Trophoblast cell (in vitro differentiated cells and primary cell): ENCODE results near the gene LGALS16.

Experiments
- DNase-seq, 2 donors: peaks; one replicate each; pipeline ENCODE4 v3.0.0-alpha.2; 2016
- H2AFZ ChIP-seq: 2 replicates; pipeline ENCODE4 v1.6.1; 2013; ENCODE audit warnings: low read length, moderate library complexity, mild to moderate bottlenecking; ENCODE audit not compliant: insufficient read depth, poor library complexity
- H2AK5ac ChIP-seq: 2 replicates; pipeline ENCODE4 v1.6.1; 2013; ENCODE audit warnings: mild to moderate bottlenecking, low read length
- H2BK120ac ChIP-seq: 2 replicates; pipeline ENCODE4 v1.6.1; 2013; ENCODE audit warnings: low read length, mild to moderate bottlenecking, moderate library complexity; ENCODE audit not compliant: insufficient read depth, poor library complexity
- H2BK12ac ChIP-seq: 2 replicates; pipeline ENCODE4 v1.6.1; 2013; ENCODE audit warnings: mild to moderate bottlenecking, low read length, moderate library complexity
- H2BK5ac ChIP-seq: 2 replicates; pipeline ENCODE4 v1.6.1; 2013; ENCODE audit warnings: low read length, low read depth, moderate library complexity, mild to moderate bottlenecking; ENCODE audit not compliant: poor library complexity
- H3K14ac ChIP-seq: 2 replicates; pipeline ENCODE4 v1.6.1; 2013; ENCODE audit warnings: mild to moderate bottlenecking, low read length
- H3K18ac ChIP-seq: 2 replicates; pipeline ENCODE4 v1.6.1; 2013; ENCODE audit warnings: mild to moderate bottlenecking, low read length
- H3K23ac ChIP-seq: 2 replicates; pipeline ENCODE4 v1.6.1; 2013; ENCODE audit warnings: low read length
- H3K27ac ChIP-seq: 2 replicates; pipeline ENCODE4 v1.5.1; 2013; ENCODE audit warnings: low read depth, mild to moderate bottlenecking, inconsistent platforms, low read length, moderate library complexity
- H3K27me3 ChIP-seq: 2 replicates; pipeline ENCODE4 v1.6.1; 2013; ENCODE audit warnings: inconsistent platforms, mild to moderate bottlenecking, low read length, moderate library complexity; ENCODE audit not compliant: insufficient read depth
- H3K36me3 ChIP-seq, 2 experiments: 1 replicate in 1 of 2; 2 replicates in 1 of 2; pipeline ENCODE4 v1.6.1; 2013; ENCODE audit warnings: low read length in 2 of 2, mild to moderate bottlenecking in 2 of 2, moderate library complexity in 1 of 2; ENCODE audit not compliant: insufficient read depth in 2 of 2, control insufficient read depth in 1 of 2
- H3K4ac ChIP-seq: 2 replicates; pipeline ENCODE4 v1.6.1; 2013; ENCODE audit warnings: low read depth, mild to moderate bottlenecking, low read length, moderate library complexity
- H3K4me1 ChIP-seq, 2 experiments: 1 replicate in 1 of 2; 2 replicates in 1 of 2; pipeline ENCODE4 v1.6.1; 2013; ENCODE audit warnings: low read length in 2 of 2, mild to moderate bottlenecking in 2 of 2, moderate library complexity in 1 of 2; ENCODE audit not compliant: insufficient read depth in 2 of 2, control insufficient read depth in 1 of 2
- H3K4me2 ChIP-seq: 2 replicates; pipeline ENCODE4 v1.6.1; 2013; ENCODE audit warnings: inconsistent platforms, mild to moderate bottlenecking, low read length, moderate library complexity
- H3K4me3 ChIP-seq: 2 replicates; pipeline ENCODE4 v1.5.1; 2013; ENCODE audit warnings: mild to moderate bottlenecking, low read depth, low read length, inconsistent platforms
- H3K79me1 ChIP-seq: one replicate; pipeline ENCODE4 v1.6.1; 2013; ENCODE audit warnings: low read length
- H3K79me2 ChIP-seq: 2 replicates; pipeline ENCODE4 v1.6.1; 2013; ENCODE audit warnings: low read length, mild to moderate bottlenecking; ENCODE audit not compliant: control insufficient read depth, insufficient read depth, poor library complexity
- H3K9ac ChIP-seq: 2 replicates; pipeline ENCODE4 v1.6.1; 2013; ENCODE audit warnings: mild to moderate bottlenecking, low read length
- H3K9me3 ChIP-seq: 2 replicates; pipeline ENCODE4 v1.6.1; 2013; ENCODE audit warnings: low read depth, mild to moderate bottlenecking, control low read depth, inconsistent platforms, low read length; ENCODE audit not compliant: insufficient read depth
- H4K12ac ChIP-seq: 2 replicates; pipeline ENCODE4 v1.6.1; 2013; ENCODE audit warnings: low read depth, mild to moderate bottlenecking, low read length, moderate library complexity
- H4K8ac ChIP-seq: 2 replicates; pipeline ENCODE4 v1.6.1; 2013; ENCODE audit warnings: low read depth, mild to moderate bottlenecking, low read length, moderate library complexity
- H4K91ac ChIP-seq: one replicate; pipeline ENCODE4 v1.6.1; 2013; ENCODE audit warnings: low read depth, mild to moderate bottlenecking, low read length, moderate library complexity
- WGBS: extraction: QIAGEN DNeasy Blood & Tissue Kit; methylation state at CpG from one replicate; pipeline ENCODE4 v1.1.7; 2013; ENCODE audit warnings: missing lambda C conversion rate; ENCODE audit not compliant: insufficient read length, insufficient coverage; ENCODE audit errors: extremely low coverage; 5-methylcytosine and 5-hydroxymethylcytosine counted together

Gene LGALS16

DNA sequence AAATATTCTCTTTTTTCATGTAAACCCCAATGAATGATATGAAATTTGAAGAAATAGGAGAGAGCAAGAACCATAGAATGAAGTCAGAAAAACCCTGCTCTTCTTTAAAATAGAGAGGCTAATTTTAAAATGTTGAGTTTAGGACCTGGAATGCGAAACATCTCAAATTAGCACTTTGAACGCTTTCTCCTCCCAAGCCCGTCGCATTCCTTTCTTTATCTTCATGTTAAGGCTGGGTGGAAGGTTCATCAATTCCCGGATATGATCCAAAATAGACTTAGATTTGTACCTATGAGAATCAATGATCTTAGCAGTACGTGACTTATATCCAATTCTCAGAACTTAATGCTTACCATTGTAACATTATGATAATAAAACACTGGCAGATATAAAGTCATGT is 24.1 kb upstream of the LGALS16 start:
- peak; percentile 37 to 52 for DNase-seq
- no peak overlapping the region for H3K18ac ChIP-seq
- no peak overlapping the region for H3K4me2 ChIP-seq
- H4K8ac ChIP-seq: no peak overlapping the region
- H3K23ac ChIP-seq: no peak overlapping the region
- H3K79me2 ChIP-seq: no peaks in the 10 kb centered on the region
- H3K9me3 ChIP-seq: no peaks in the 10 kb centered on the region
- no peak overlapping the region for H4K91ac ChIP-seq
- no peak overlapping the region for H3K4ac ChIP-seq
- H3K9ac ChIP-seq: no peak overlapping the region
- no peaks in the 10 kb centered on the region for H3K36me3 ChIP-seq
- peaks cover 0 to 2% of the 10 kb centered on the region in 2 experiments for H3K4me1 ChIP-seq
- no peak overlapping the region for H2BK120ac ChIP-seq
- H2BK12ac ChIP-seq: no peak overlapping the region
- no peak overlapping the region for H3K4me3 ChIP-seq
- WGBS: no CpG with 5 or more reads among the region's 6 CpGs
- H2AFZ ChIP-seq: no peak overlapping the region
- H2BK5ac ChIP-seq: no peak overlapping the region
- H2AK5ac ChIP-seq: no peak overlapping the region
- no peak overlapping the region for H4K12ac ChIP-seq
- H3K79me1 ChIP-seq: no peaks in the 10 kb centered on the region
- no peak overlapping the region for H3K27ac ChIP-seq
- no peaks in the 10 kb centered on the region for H3K27me3 ChIP-seq
- no peak overlapping the region for H3K14ac ChIP-seq

DNA sequence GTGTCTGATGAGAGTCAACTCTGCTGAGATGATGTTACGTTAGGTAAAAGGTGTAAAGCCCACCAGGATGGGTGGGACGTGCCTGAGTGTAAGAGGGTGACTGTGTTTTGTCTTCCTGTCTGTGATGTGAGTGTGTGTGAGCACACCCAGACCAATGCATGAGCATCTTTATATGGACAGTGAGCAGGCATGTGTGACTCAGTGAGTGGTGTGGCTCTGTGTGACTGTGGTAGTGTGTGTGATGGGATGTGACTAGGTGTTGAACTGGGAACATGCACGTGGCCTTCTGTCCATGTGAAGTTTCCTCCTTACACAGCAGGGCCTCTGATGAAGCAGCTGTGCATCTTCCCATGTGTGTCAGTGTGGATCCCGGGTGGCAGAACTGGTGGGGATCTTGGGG is 17.8 kb upstream of the LGALS16 start:
- no peaks in the 10 kb centered on the region for H3K79me2 ChIP-seq
- no peak overlapping the region for H3K4me3 ChIP-seq
- H3K27ac ChIP-seq: no peak overlapping the region
- H2BK120ac ChIP-seq: peak overlapping the region; percentile 5
- no peak overlapping the region for H2BK5ac ChIP-seq
- no peak overlapping the region for H2AK5ac ChIP-seq
- no peaks in the 10 kb centered on the region for H3K27me3 ChIP-seq
- no peak for DNase-seq
- H4K91ac ChIP-seq: peak overlapping the region; percentile 59
- H3K4me2 ChIP-seq: no peak overlapping the region
- no peak overlapping the region for H3K14ac ChIP-seq
- no peak overlapping the region for H4K12ac ChIP-seq
- H3K4me1 ChIP-seq: no peaks in the 10 kb centered on the region
- no peak overlapping the region for H3K23ac ChIP-seq
- no peak overlapping the region for H4K8ac ChIP-seq
- no peak overlapping the region for H2AFZ ChIP-seq
- no peak overlapping the region for H3K4ac ChIP-seq
- no peaks in the 10 kb centered on the region for H3K9me3 ChIP-seq
- H2BK12ac ChIP-seq: no peak overlapping the region
- no peak overlapping the region for H3K9ac ChIP-seq
- WGBS: no CpG with 5 or more reads among the region's 4 CpGs
- H3K36me3 ChIP-seq: no peaks in the 10 kb centered on the region
- H3K79me1 ChIP-seq: peaks cover 5% of the 10 kb centered on the region
- peak overlapping the region; percentile 21 for H3K18ac ChIP-seq

DNA sequence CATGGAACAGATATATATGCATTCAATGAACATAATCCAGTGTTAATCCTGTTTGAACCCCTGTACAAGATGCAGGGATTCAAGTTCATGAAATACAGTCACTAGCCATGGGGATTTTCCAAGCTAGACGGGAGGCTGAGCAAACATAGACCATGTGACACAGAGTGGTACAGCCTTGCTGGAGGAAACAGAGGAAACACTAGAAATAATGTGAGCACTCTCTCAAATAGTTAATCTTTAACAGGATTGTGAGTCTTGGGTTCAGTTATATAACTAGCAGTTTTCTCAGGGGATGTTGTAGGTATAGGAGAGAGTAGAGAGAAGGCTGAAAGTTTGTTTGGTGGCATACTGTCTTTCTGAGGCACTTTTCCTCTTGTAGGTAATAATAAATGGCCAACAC is 13.9 kb upstream of the LGALS16 start:
- Histone ChIP-seq H4K12ac (no peak overlapping the region), H2BK120ac (no peak overlapping the region), H2BK12ac (no peak overlapping the region), H3K14ac (no peak overlapping the region), H4K91ac (no peak overlapping the region), H2AK5ac (no peak overlapping the region), H4K8ac (no peak overlapping the region), H3K27me3 (no peaks in the 10 kb centered on the region), H3K4ac (no peak overlapping the region), H2BK5ac (peak overlapping the region; percentile 43), H3K36me3 (no peaks in the 10 kb centered on the region), H2AFZ (no peak overlapping the region), H3K79me1 (peaks cover 5% of the 10 kb centered on the region), H3K9ac (no peak overlapping the region), H3K4me1 (no peaks in the 10 kb centered on the region), H3K4me2 (no peak overlapping the region), H3K9me3 (no peaks in the 10 kb centered on the region), H3K27ac (no peak overlapping the region), H3K18ac (no peak overlapping the region), H3K79me2 (no peaks in the 10 kb centered on the region), H3K4me3 (no peak overlapping the region), H3K23ac (no peak overlapping the region)
- no peak for DNase-seq
- WGBS: no CpG with 5 or more reads among the region's 1 CpG

DNA sequence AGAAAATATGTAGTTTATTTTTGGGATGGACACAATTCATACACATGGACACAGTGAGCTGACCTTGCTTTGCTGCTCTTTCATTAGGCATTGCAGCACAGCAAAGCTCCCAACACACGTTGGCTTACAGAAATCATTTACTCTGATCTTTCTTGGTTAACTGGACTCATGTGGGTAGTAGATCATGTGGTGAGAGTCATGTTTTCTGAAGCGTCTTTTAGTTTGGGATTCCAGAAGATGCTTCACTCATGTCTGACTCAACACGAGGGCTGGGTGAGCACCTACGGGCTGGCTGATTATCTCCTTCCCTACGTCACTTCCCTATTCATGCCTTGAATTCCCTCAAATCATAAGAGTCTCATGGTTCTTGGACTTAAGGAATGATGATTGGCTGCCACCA is 12.1 kb upstream of the LGALS16 start:
- no peak overlapping the region for H2BK12ac ChIP-seq
- H3K14ac ChIP-seq: no peak overlapping the region
- H3K4ac ChIP-seq: no peak overlapping the region
- H4K12ac ChIP-seq: no peak overlapping the region
- H2BK120ac ChIP-seq: no peak overlapping the region
- H3K9ac ChIP-seq: no peak overlapping the region
- no CpG with 5 or more reads among the region's 5 CpGs for WGBS
- no peak overlapping the region for H3K4me2 ChIP-seq
- peak; percentile 90 to 98 for DNase-seq
- no peaks in the 10 kb centered on the region for H3K79me2 ChIP-seq
- H4K91ac ChIP-seq: no peak overlapping the region
- H3K18ac ChIP-seq: no peak overlapping the region
- H2AFZ ChIP-seq: no peak overlapping the region
- no peak overlapping the region for H3K23ac ChIP-seq
- no peak overlapping the region for H2AK5ac ChIP-seq
- H4K8ac ChIP-seq: no peak overlapping the region
- peaks cover 5% of the 10 kb centered on the region for H3K79me1 ChIP-seq
- H3K27ac ChIP-seq: no peak overlapping the region
- H3K36me3 ChIP-seq: no peaks in the 10 kb centered on the region
- no peak overlapping the region for H3K4me3 ChIP-seq
- no peaks in the 10 kb centered on the region for H3K27me3 ChIP-seq
- H3K9me3 ChIP-seq: no peaks in the 10 kb centered on the region
- H2BK5ac ChIP-seq: no peak overlapping the region
- no peaks in the 10 kb centered on the region for H3K4me1 ChIP-seq
